ENCODE data around the gene CACNA2D3. TPM values are rescaled to one million over a fixed set of nuclear protein-coding genes. Genes with fewer than 3 reads are reported as not detected.
A peak's percentile ranks its signal among the peaks of the same experiment; 100 is the strongest.
"Not testable (repeated sequence)": the region's sequence is repeated elsewhere in the genome, so short reads cannot be mapped to it uniquely, and the experiment has no call there.

CACNA2D3 gene
- total and polyA plus RNA-seq, 9 donors, result 1.4 to 3.1 (median 2.3) TPM

GRCh38 chr3:54094926-54095325 lies 27.4 kb upstream of the CACNA2D3 start:
- H3K4me3 ChIP-seq (ENCODE audit: low read length), result no peak overlapping the region
- DNase-seq, result no peak
- H3K4me1 ChIP-seq (ENCODE audit: control insufficient read depth, insufficient read depth, low read length), result no peaks in the 10 kb centered on the region
- no CpG with 5 or more reads among the region's 3 CpGs for WGBS (ENCODE audit: insufficient coverage)
- H3K36me3 ChIP-seq (ENCODE audit: control insufficient read depth, insufficient read depth, low read length), result no peaks in the 10 kb centered on the region
- no peaks in the 10 kb centered on the region for H3K9me3 ChIP-seq (replicated peaks; ENCODE audit: control insufficient read depth, low read depth, low read length)
- no peaks in the 10 kb centered on the region for H3K27me3 ChIP-seq (ENCODE audit: control insufficient read depth, insufficient read depth, low read length)
- H3K27ac ChIP-seq (ENCODE audit: low read length), result no peak overlapping the region

GRCh38 chr3:54099381-54099780 lies 23.0 kb upstream of the CACNA2D3 start:
- no peak for DNase-seq
- Histone ChIP-seq H3K9me3 (replicated peaks; ENCODE audit: control insufficient read depth, low read depth, low read length) (no peaks in the 10 kb centered on the region), H3K36me3 (ENCODE audit: control insufficient read depth, insufficient read depth, low read length) (no peaks in the 10 kb centered on the region), H3K4me3 (ENCODE audit: low read length) (no peak overlapping the region), H3K27me3 (ENCODE audit: control insufficient read depth, insufficient read depth, low read length) (no peaks in the 10 kb centered on the region), H3K4me1 (ENCODE audit: control insufficient read depth, insufficient read depth, low read length) (no peaks in the 10 kb centered on the region), H3K27ac (ENCODE audit: low read length) (no peak overlapping the region)
- WGBS (ENCODE audit: insufficient coverage), result no CpG with 5 or more reads among the region's 1 CpG

DNA sequence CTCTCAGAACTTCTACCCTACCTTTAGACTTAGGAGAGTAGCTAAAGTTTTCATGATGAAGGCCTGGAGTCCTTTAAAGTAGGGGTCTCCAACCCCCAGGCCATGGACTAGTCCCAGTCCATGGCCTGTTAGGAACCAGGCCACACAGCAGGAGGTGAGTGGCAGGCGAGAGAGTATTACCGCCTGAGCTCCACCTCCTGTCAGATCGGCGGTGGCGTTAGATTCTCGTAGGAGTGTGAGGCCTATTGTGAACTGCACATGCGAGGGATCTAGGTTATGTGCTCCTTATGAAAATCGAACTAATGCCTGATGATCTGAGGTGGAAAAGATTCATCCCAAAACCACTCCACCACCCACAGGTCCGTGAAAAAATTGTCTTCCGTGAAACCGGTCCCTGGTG lies 18.3 kb upstream of the CACNA2D3 start:
- H3K27ac ChIP-seq (ENCODE audit: low read length), result no peak overlapping the region
- H3K4me1 ChIP-seq (ENCODE audit: control insufficient read depth, insufficient read depth, low read length), result no peaks in the 10 kb centered on the region
- no peaks in the 10 kb centered on the region for H3K27me3 ChIP-seq (ENCODE audit: control insufficient read depth, insufficient read depth, low read length)
- no peaks in the 10 kb centered on the region for H3K9me3 ChIP-seq (replicated peaks; ENCODE audit: control insufficient read depth, low read depth, low read length)
- WGBS (ENCODE audit: insufficient coverage), result 66% methylated on average over 2 of the region's 11 CpGs
- H3K4me3 ChIP-seq (ENCODE audit: low read length), result no peak overlapping the region
- no peak for DNase-seq
- no peaks in the 10 kb centered on the region for H3K36me3 ChIP-seq (ENCODE audit: control insufficient read depth, insufficient read depth, low read length)

GRCh38 chr3:54116129-54116528 lies 6.2 kb upstream of the CACNA2D3 start:
- not testable (repeated sequence) for H3K4me3 ChIP-seq (ENCODE audit: low read length); H3K36me3 ChIP-seq (ENCODE audit: control insufficient read depth, insufficient read depth, low read length); DNase-seq; H3K4me1 ChIP-seq (ENCODE audit: control insufficient read depth, insufficient read depth, low read length); H3K9me3 ChIP-seq (replicated peaks; ENCODE audit: control insufficient read depth, low read depth, low read length); H3K27ac ChIP-seq (ENCODE audit: low read length)
- 95% methylated on average over 4 of the region's 4 CpGs for WGBS (ENCODE audit: insufficient coverage)
- peaks cover 30% of the 10 kb centered on the region for H3K27me3 ChIP-seq (ENCODE audit: control insufficient read depth, insufficient read depth, low read length)

DNA sequence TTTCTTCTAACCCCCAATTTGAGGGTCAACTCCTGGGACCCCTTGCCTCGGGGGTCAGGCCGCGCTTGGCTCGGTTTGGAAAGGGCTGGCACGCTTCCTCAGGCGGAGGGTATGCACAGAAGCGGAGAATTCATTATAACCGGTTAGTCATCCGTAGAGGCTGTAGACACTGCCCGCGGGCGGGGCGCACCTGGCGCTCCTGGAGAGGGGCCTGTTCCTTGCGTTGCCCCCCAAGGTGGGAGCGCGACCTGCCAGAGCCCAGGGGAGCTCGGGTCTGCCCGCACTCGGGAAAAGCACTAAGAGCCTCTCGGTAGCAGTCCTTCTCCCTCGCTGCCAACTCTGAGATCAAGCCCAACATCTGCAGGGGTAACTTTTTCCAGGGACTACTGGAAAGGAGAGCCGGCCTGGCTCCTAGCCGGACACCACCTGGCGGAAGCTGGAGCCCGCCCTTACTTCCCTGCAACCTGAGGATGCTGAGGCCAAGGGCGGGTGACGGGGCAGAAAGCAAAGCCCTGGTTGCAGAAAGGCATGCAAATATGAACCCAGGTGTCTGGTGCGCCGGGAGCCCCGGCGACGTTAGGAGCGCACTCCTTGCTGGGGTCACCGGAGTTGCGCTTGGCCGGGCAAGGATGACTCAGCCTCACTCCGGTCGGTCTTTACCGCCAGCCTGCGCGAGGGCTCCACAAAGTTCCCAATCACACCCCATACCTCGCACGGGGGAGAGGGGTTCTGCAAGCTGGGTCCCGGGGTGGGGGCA lies 1.5 kb upstream of the CACNA2D3 start:
- peak; percentile 18 for DNase-seq
- WGBS (ENCODE audit: insufficient coverage), result under 1% methylated on average over 33 of the region's 45 CpGs
- Histone ChIP-seq H3K4me3 (ENCODE audit: low read length) (peak overlapping the region; percentile 33), H3K9me3 (replicated peaks; ENCODE audit: control insufficient read depth, low read depth, low read length) (no peaks in the 10 kb centered on the region), H3K4me1 (ENCODE audit: control insufficient read depth, insufficient read depth, low read length) (peaks cover 25% of the 10 kb centered on the region), H3K27ac (ENCODE audit: low read length) (no peak overlapping the region), H3K36me3 (ENCODE audit: control insufficient read depth, insufficient read depth, low read length) (no peaks in the 10 kb centered on the region), H3K27me3 (ENCODE audit: control insufficient read depth, insufficient read depth, low read length) (peaks cover 54% of the 10 kb centered on the region)

DNA sequence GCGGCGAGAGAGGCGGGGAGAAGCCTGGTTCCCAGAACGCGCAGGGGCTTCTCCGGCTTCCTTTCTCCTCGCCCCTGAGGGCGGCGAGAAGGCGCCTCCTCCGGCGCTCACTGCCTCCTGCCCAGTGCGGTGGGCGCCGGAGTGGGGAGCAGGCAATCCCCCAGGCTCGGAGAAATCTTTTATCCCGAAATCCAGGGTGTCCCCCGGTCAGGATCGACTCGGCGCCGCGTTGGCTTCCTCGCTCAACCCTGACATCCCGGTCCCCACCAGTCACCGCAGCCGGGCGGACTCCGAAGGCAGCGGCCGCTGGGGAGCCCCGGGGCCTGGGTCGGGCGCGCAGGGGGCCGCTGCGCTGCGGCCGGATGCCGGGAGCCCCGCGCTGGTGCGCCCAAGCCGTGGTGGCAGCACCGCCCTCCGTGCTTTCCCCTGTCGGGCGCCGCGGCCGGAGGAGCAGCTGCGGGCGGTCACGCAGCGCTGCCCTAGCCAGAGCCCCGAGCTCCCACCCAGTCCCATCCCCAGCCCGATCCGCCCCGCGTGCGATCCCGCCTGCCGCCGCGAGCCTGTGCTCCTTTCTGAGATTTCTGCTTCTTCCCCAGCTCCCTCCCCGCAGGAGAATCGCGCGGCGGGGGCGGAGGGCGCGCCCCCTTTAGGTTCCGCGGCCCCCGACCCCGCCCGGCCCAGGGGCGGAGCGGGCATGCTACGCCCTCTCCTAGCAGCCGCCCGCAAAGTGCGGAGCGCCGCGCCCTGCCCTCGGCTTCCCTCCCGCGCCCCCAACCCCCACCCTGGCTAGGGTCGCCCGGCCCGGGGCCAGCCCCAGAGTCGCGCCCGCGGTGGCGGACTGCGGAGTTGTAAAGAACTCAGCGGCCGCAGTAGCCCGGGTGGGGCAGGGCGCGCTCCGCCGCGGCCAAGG lies 683 bp upstream of the CACNA2D3 start:
- Histone ChIP-seq H3K27ac (ENCODE audit: low read length) (no peak overlapping the region), H3K27me3 (ENCODE audit: control insufficient read depth, insufficient read depth, low read length) (peaks cover 56% of the 10 kb centered on the region), H3K4me3 (ENCODE audit: low read length) (peak overlapping the region; percentile 33), H3K36me3 (ENCODE audit: control insufficient read depth, insufficient read depth, low read length) (no peaks in the 10 kb centered on the region), H3K9me3 (replicated peaks; ENCODE audit: control insufficient read depth, low read depth, low read length) (no peaks in the 10 kb centered on the region), H3K4me1 (ENCODE audit: control insufficient read depth, insufficient read depth, low read length) (peaks cover 25% of the 10 kb centered on the region)
- under 1% methylated on average over 103 of the region's 107 CpGs for WGBS (ENCODE audit: insufficient coverage)
- DNase-seq, result peak; percentile 34

GRCh38 chr3:54123003-54123775 lies 837 bp downstream of the CACNA2D3 start:
- DNase-seq, result peak; percentile 15
- peaks cover 25% of the 10 kb centered on the region for H3K4me1 ChIP-seq (ENCODE audit: control insufficient read depth, insufficient read depth, low read length)
- H3K9me3 ChIP-seq (replicated peaks; ENCODE audit: control insufficient read depth, low read depth, low read length), result no peaks in the 10 kb centered on the region
- H3K4me3 ChIP-seq (ENCODE audit: low read length), result peak overlapping the region; percentile 15
- no peak overlapping the region for H3K27ac ChIP-seq (ENCODE audit: low read length)
- WGBS (ENCODE audit: insufficient coverage), result 2% methylated on average over 19 of the region's 32 CpGs
- peaks cover 52% of the 10 kb centered on the region for H3K27me3 ChIP-seq (ENCODE audit: control insufficient read depth, insufficient read depth, low read length)
- H3K36me3 ChIP-seq (ENCODE audit: control insufficient read depth, insufficient read depth, low read length), result no peaks in the 10 kb centered on the region

DNA sequence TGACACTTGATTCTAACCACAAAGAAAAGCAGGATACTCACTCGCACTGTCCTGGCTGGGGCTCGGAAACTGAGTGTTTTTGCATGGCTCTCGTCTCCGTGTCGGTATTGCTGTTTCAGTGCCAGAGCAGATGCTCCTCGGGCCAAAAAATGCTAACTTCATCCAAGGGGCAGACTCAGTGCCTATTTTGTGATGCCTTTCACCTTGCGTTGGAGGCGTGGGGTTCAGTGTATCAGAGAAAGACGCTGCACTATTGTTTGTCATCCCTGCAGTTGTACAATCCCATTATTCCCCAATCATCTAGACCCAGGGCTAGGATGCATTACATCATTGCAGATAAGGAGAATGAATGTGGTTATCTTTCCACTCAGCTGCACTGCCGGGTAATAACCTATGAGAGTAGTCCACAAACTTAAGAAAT lies 1.4 kb downstream of the CACNA2D3 start:
- Histone ChIP-seq H3K36me3 (ENCODE audit: control insufficient read depth, insufficient read depth, low read length) (no peaks in the 10 kb centered on the region), H3K27me3 (ENCODE audit: control insufficient read depth, insufficient read depth, low read length) (peaks cover 51% of the 10 kb centered on the region), H3K4me1 (ENCODE audit: control insufficient read depth, insufficient read depth, low read length) (peaks cover 25% of the 10 kb centered on the region), H3K9me3 (replicated peaks; ENCODE audit: control insufficient read depth, low read depth, low read length) (no peaks in the 10 kb centered on the region), H3K27ac (ENCODE audit: low read length) (no peak overlapping the region), H3K4me3 (ENCODE audit: low read length) (peak overlapping the region; percentile 15)
- WGBS (ENCODE audit: insufficient coverage), result 0% methylated on average over 5 of the region's 10 CpGs
- DNase-seq, result peak; percentile 30

DNA sequence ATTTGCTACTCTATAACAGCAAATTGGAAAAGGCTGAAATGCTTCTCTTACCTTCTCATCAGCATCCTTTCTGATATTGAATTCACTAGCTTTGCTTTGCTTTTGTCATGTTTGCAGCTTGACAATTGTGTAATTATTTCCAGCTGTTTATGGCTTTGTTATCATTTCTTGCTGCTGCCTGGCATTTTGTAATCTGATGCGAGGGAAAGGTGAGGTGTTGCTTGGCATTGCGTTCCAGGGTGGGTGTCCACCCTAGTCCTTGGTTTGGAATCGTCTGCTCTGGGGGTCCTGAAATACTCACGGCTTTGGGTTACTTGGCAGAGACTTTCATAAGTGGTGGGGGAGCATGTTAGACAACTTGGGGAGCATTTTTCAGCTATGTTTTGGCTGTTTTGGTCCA lies 2.9 kb downstream of the CACNA2D3 start:
- Histone ChIP-seq H3K4me1 (ENCODE audit: control insufficient read depth, insufficient read depth, low read length) (peaks cover 23% of the 10 kb centered on the region), H3K27ac (ENCODE audit: low read length) (no peak overlapping the region), H3K36me3 (ENCODE audit: control insufficient read depth, insufficient read depth, low read length) (no peaks in the 10 kb centered on the region), H3K9me3 (replicated peaks; ENCODE audit: control insufficient read depth, low read depth, low read length) (no peaks in the 10 kb centered on the region), H3K4me3 (ENCODE audit: low read length) (no peak overlapping the region), H3K27me3 (ENCODE audit: control insufficient read depth, insufficient read depth, low read length) (peaks cover 37% of the 10 kb centered on the region)
- DNase-seq, result no peak
- 50% methylated on average over 4 of the region's 4 CpGs for WGBS (ENCODE audit: insufficient coverage)

GRCh38 chr3:54126551-54126950 lies 4.2 kb downstream of the CACNA2D3 start:
- no peak for DNase-seq
- Histone ChIP-seq H3K4me1 (ENCODE audit: control insufficient read depth, insufficient read depth, low read length) (peaks cover 11% of the 10 kb centered on the region), H3K27ac (ENCODE audit: low read length) (no peak overlapping the region), H3K9me3 (replicated peaks; ENCODE audit: control insufficient read depth, low read depth, low read length) (no peaks in the 10 kb centered on the region), H3K36me3 (ENCODE audit: control insufficient read depth, insufficient read depth, low read length) (no peaks in the 10 kb centered on the region), H3K27me3 (ENCODE audit: control insufficient read depth, insufficient read depth, low read length) (peaks cover 25% of the 10 kb centered on the region), H3K4me3 (ENCODE audit: low read length) (no peak overlapping the region)
- WGBS (ENCODE audit: insufficient coverage), result 78% methylated on average over 2 of the region's 7 CpGs

Data from muscle of leg (tissue), 11 donors.